Stimulated activated CD4-positive, alpha-beta T cell treated with anti-CD3 and anti-CD28 coated beads, Interleukin-12 subunit alpha, Interleukin-12 subunit beta, amount 100 ng/mL, for 48 hours (primary cell): ENCODE data around the gene CCDC157.
"Not testable (repeated sequence)": the region's sequence is repeated elsewhere in the genome, so short reads cannot be mapped to it uniquely, and the experiment has no call there.

ENCODE experiments used
- DNase-seq, 3 donors: peaks; one replicate each; pipeline ENCODE4 v3.0.0-alpha.2; 2020; ENCODE audit warnings: low read depth in 2 of 3, low spot score in 1 of 3

Gene CCDC157

DNA sequence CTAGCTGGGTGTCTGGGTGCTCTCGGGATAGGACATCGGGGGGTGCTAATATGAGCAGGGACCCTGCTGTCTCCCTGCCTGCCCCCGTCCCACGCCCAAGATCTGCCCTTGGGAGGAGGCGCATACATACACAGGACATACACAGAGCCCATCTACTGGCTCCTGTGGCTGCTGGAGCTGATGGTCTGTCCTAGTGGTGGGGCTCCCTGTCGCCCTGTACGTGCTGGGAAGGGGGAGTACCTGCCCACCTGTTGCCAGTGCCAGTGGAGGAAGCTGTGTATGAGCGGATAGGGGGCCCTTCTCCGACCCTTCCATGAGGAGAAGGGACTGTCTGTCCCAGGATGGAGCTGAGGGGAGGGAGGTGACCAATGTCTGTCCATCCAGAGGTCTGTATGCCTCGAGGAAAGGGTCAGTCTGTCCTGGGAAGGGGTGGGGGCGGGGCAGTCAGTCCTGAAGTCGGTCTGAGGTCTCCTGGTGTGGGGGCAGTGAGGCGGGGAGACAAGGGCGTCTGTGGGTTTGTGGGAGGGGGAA lies 31.0 kb upstream of the CCDC157 start:
- DNase-seq, result no peak

DNA sequence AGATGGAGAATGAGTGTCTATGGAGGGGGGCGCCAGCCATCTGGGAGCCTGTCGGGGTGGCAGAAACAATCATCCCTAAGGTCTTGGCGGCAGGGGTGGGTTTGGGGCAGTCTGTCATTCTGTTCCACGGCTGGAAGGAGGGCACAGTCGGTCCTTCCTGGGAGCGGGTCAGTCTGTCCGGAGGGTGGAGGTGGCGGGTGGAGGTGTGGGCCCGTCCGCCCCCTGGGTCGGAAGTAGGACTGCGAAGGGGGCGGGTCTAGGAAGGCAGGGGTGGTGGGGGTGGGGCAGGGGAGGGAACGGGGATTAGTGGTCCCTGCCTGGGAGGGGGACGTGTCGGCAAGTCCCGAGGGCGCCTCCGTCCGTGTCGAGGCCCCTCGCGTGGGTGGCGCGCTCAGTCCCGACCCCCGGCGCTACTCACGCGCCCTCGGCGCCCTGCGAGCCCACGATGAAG lies 30.5 kb upstream of the CCDC157 start:
- no peak for DNase-seq

DNA sequence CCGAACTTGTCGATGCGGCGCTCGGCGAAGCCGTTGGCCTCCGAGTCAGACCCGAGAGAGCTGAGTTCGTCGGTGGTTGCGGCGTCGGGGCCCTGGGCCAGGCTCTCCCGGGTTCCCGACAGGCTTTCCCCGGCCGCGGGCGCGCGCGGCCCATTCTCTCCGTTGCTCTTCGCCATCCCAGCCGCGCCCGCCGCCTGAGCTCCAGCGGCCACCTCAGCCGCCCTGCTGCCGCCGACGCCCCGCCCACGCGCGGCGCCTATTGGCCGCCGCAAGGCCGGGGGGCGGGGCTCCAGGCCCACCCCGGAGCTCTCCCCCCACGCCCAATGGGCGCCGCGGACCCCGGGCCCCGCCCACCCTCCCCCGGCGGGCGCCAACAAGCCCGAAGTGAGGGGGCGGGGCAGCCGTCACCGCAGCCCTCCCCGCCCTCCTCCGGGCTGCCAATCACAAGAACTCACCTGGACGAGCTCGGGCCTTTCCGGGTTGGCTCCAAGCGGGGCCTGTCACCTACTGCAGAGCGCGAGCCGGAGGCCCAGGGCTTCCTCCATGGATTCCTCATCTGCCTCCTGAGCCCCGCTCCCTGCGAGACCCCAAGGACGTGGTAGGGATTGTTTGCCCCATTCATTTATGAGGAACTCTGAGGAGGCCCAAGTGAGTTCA lies 30.0 kb upstream of the CCDC157 start, which contains the start of gene TBC1D10A:
Gene TBC1D10A (minus strand): TSS at position 236 of the 657 bp plus-strand sequence. CDS start 60 bp downstream, at position 176.
- peak; percentile 84 to 89 (median 86) for DNase-seq

DNA sequence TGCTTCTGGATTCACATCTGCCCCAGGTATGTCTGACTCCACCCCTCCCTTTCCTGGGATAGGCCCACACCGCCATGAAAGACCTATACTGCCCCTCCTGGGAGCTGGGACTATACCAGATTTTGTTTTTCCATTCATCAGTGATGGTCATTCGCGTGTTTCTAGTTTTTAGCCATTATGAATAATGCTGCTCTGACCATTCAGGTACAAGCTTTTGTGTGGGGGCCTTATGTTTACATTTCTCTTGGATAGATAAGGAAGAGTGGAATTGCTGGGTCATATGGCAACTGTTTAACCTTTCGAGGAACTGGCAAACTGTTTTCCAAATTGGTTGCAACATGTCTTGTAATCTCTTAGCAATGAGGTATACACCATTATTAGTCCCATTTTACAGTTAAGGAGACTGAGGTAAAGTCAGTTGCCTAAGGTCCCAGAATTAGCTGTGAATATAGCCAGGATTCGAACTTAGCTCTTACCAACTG lies 28.9 kb upstream of the CCDC157 start:
- no peak for DNase-seq

DNA sequence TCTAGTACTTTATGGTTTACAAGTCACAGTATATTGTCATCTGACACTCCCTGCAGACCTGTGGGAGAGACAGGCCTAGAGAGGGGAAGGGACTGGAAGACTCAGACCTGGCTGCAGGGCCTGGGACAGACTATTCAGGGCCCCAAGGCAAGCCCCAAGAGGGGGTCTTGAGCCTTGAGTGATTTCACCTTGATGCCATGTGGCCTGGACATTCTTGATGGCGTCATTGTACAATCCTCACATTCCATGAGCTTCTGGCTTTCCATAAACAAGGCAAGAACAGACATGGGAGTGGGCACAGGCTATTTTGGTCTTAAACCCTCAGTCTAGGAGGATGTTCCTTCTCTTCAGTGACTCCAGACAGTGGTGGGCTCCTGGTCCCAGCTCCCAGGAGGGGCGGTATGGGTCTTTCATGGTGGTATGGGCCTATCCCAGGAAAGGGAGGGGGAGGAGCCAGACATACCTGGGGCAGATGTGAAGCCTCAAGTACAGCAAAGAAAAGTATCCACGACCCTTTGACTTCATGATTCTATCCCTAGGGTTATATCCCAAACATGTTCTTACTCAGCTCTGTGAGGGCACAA lies 28.2 kb upstream of the CCDC157 start:
- DNase-seq, result no peak

DNA sequence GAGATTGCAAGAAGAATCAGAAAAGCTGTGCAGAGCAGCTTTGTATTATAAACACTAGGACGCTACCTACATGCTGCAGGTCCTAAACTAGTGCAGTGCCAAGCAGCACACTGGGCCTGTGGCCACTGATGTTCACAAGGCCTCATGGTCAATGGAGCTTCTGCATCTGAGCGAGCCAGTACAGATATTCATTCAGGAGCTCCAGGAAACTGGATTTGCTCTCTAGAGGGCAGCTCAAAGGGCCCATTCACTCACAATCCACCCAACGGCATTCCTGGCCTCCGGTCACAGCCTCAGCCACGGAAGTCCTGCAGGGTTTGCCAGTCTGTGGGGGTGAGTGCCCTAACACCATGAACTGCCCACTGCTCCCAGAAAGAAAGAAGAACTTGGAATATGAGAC lies 24.3 kb upstream of the CCDC157 start:
- no peak for DNase-seq

DNA sequence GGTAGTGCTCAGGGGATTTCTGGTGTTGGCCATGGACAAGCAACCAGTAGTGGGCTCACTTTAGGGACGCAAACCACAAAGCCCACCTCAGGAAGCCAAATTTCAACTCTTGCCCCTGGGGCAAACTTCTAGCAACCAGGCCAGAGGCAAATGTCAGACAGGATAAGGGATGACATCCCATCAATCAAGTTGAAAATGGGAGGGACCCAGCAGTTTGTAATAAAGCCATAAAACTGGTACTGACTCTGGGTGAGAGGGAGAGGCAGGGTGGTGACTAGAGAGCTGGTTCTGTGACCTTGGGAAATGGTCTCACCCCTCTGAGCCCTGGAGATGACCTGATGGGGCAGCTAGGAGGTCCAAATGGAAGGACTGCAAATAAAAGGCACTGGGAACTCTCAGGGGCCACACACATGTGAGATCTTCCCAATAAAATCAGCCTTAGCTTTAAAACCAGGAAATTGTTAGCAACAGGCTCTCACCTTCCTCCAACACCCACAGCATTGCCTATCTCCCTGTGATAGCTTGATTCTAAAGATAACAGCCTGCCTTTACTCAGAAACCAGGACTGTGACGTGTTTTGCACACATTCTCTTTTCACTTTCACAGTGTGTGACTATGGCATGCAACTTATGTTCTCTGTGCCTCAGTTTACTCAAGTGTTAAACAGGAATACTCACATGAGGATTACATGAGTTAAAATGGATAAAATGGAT lies 23.7 kb upstream of the CCDC157 start:
- no peak for DNase-seq

GRCh38 chr22:30333707-30334087 lies 23.1 kb upstream of the CCDC157 start:
- no peak for DNase-seq

- DNase-seq, result no peak
These were observed 22.2 kb upstream of the CCDC157 start for GRCh38 chr22:30334646-30335045.

DNA sequence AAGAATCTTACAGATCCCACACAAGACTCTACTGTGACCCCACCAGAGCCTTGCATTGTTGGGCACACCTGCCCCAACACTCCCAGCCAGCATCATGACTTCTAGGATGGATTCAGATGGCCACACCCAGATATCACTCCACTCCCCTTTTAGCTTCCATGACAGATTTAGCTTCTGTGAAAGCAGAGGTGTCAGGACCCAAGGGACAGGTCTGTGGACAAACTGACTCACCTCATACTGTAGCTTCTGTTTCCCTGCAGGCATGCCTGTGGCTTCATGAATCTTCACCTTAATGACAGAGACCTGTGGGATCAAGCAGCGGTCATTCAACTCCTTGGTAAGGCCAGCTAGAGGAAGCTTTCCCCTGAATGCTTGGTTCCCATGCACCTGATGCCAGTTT lies 21.6 kb upstream of the CCDC157 start:
- DNase-seq, result no peak

GRCh38 chr22:30336752-30337460 lies 19.9 kb upstream of the CCDC157 start:
- DNase-seq, result no peak

- DNase-seq, result no peak
These were observed 19.4 kb upstream of the CCDC157 start for GRCh38 chr22:30337461-30337778.

- not testable (repeated sequence) for DNase-seq
These were observed 18.5 kb upstream of the CCDC157 start for GRCh38 chr22:30338341-30338740.

DNA sequence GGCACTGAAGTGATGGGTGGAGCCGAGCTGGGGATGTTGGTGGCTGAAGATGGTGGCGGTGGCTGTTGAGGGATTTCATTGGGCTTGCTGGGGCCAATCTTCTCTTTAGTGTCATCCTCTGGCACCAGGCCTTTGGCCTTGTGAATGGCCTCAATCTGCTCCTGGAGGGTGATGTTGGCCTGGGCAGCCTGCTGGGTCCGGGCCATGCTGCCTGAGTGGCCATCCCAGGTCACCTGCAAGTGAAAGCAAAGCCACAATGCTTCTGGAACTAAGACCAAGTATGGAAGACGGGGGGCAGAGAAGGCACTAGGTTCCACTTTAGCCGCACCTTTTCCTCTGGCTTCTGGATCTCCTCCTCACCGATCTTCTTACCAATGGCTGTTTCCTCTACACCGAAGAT lies 18.0 kb upstream of the CCDC157 start:
- DNase-seq, result no peak

DNA sequence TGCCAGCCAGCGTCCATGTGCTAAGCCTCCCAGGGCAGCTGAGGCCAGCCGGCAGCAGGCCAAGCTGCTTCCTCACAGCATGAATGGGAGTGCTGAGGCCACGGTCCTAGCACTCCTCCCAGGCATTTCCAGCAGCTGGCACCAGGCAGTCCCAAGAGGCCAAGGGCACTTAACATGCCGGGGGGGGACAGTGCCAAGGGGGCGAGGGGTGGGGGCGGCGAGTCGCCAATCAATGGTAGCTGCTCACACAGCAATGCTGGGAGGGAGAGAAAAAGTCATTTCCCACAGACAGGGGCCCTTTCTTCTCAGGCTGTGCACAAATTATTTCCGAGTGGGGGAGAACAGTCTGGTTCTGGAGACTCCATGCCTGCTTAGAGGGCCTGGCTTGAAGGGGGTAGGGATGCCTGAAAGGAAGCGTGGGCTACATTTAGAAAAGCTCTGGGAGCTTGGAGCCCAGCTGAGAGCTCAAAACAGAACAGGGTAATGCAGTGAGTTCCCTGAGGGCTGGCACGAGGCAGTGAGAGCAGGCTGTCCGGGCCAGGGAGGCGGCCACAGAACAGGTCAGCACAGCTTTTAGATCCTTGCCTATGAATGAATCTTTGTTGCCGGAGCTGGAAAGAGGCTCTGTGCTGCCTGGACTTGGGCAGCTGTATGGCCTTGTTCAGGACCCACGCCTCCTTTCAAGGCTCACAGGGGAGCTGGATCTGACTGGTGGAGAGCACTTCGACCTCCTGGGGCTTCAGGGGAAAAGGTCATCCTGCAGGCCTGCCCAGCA lies 15.7 kb upstream of the CCDC157 start:
- DNase-seq, result no peak

DNA sequence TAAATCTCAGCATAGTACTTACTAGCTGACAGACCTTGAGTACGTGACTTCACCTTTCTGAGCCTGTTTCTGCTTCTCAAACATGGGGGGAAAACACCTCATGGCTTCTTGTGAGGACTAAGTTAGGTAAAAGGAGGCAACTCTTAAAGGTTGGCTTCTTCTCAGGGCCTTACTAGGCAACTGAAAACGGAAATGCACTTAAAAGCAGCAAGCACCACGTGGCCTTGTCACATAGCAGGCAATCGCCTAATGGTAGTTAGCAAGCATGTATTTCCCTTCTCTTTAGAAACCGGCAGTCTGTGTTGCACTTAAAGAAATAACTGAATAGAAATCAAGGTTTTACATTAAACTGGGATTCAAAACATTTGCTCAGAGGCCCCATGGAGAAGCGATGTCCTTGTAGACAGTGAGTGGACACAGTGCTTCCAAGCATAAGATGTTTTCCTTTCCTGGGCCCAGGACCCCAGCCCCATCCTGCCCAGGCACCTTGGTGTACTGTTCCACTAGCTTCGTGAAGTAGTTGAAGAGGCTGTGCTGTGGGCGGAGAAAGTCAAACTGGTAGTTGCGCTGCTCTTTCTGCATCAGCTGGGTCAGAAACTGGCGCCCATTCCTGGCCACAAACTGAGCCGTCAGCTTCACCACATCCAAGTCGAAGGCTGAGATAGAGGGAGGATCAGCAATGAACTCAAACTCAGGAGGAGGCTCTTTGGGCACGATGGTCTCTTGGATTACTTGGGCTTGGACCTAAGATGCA lies 12.2 kb upstream of the CCDC157 start:
- peak; percentile 31 to 46 (median 45) for DNase-seq

- DNase-seq, result no peak
These were observed 9.4 kb upstream of the CCDC157 start for GRCh38 chr22:30347255-30347892.

DNA sequence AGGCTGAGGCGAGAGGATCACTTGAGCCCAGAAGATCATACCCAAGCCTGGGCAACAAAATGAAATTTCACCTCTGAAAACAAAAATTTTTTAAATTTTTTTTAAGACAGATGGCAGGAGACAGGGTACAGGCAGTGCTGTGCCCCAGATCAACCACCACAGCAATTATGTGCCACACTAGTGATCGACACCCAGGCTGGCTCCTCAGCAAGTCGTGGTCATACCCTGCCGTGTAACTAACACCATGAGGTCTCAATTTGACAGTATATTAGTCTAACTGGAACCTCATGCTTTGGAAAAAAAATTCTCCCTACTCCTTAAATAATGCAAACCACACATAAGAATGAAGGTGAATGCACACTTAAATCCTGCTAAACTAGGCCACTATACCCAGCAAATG lies 8.4 kb upstream of the CCDC157 start:
- no peak for DNase-seq

DNA sequence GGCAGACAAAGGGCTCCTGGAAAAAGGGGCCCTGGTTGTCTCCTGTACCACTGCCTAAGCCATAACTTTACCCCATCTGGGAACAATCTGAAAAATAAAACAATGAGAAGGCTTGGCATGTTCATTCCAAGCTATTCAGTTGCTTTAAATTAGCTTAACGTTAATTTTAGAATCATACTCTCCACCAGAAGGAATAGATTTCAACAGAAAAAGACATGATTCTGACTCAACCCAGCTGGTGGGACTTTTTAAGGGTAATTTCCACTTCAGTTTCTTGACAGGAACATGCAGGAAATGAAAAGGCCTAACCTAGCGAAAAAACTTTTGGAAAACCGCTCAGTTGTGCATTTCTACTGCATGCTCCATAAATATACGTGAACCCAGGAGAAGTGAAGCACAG lies 8.0 kb upstream of the CCDC157 start:
- no peak for DNase-seq

DNA sequence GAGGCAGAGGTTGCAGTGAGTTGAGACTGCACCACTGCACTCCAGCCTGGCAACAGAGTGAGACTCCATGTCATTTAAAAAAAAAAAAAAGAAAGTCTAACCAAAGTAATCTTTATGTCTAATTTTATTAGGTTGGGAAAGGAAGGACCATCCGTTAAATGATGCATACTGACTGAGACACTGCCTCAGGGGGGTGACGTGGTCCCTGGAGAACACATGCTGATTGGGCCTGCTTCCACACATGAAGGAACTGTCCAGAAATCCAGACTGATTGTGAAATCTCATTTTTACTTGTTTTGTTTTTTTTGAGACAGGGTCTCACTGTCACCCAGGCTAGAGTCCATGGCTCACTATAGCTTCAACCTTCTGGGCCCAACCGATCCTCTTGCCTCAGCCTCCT lies 5.6 kb upstream of the CCDC157 start:
- no peak for DNase-seq
